H9 (cell line): ENCODE measurements around the gene USP6NL. TPM values are rescaled to one million over a fixed set of nuclear protein-coding genes. Genes with fewer than 3 reads are reported as not detected.

Experiments
- DNase-seq: peaks from one replicate; pipeline ENCODE4 v3.0.0-alpha.2; 2017
- H2AFZ ChIP-seq: one replicate; pipeline ENCODE4 v1.6.1; 2013; ENCODE audit warnings: mild to moderate bottlenecking, low read length, control low read depth, moderate library complexity
- H2AK5ac ChIP-seq: 2 replicates; pipeline ENCODE4 v1.6.1; 2013; ENCODE audit warnings: low read length, control low read depth, mixed read lengths; ENCODE audit not compliant: insufficient read length
- H2BK120ac ChIP-seq: one replicate; pipeline ENCODE4 v1.6.1; 2013; ENCODE audit warnings: low read depth, mild to moderate bottlenecking, low read length, control low read depth, inconsistent platforms; ENCODE audit not compliant: poor library complexity, severe bottlenecking
- H2BK12ac ChIP-seq: 2 replicates; pipeline ENCODE4 v1.6.1; 2013; ENCODE audit warnings: low read length, control low read depth, mixed read lengths, low read depth; ENCODE audit not compliant: insufficient read length
- H2BK15ac ChIP-seq: 2 replicates; pipeline ENCODE4 v1.6.1; 2013; ENCODE audit warnings: low read depth, low read length, control low read depth
- H2BK20ac ChIP-seq: one replicate; pipeline ENCODE4 v1.6.1; 2013; ENCODE audit warnings: low read depth, mild to moderate bottlenecking, low read length, control low read depth, inconsistent platforms; ENCODE audit not compliant: poor library complexity, severe bottlenecking
- H2BK5ac ChIP-seq: 2 replicates; pipeline ENCODE4 v1.6.1; 2013; ENCODE audit warnings: low read length, control low read depth, mixed read lengths; ENCODE audit not compliant: insufficient read length
- H3K14ac ChIP-seq: 2 replicates; pipeline ENCODE4 v1.6.1; 2013; ENCODE audit warnings: low read length, control low read depth; ENCODE audit not compliant: insufficient read depth
- H3K18ac ChIP-seq: 2 replicates; pipeline ENCODE4 v1.6.1; 2013; ENCODE audit warnings: low read depth, mild to moderate bottlenecking, mixed read lengths, low read length, control low read depth; ENCODE audit not compliant: insufficient read length
- H3K23ac ChIP-seq: 2 replicates; pipeline ENCODE4 v1.6.1; 2013; ENCODE audit warnings: low read length, control low read depth, mixed read lengths, low read depth; ENCODE audit not compliant: insufficient read length
- H3K23me2 ChIP-seq: 2 replicates; pipeline ENCODE4 v1.6.1; 2013; ENCODE audit warnings: low read depth, mild to moderate bottlenecking, mixed read lengths, low read length, control low read depth; ENCODE audit not compliant: insufficient read length, poor library complexity, severe bottlenecking
- H3K27ac ChIP-seq: 2 replicates; pipeline ENCODE4 v1.5.1; 2013; ENCODE audit warnings: low read length, control low read depth, mixed read lengths, low read depth; ENCODE audit not compliant: insufficient read length
- H3K27me3 ChIP-seq: 2 replicates; pipeline ENCODE4 v1.6.1; 2013; ENCODE audit warnings: low read length, control low read depth, inconsistent platforms; ENCODE audit not compliant: insufficient read depth
- H3K4ac ChIP-seq: 2 replicates; pipeline ENCODE4 v1.6.1; 2013; ENCODE audit warnings: low read depth, mild to moderate bottlenecking, control low read depth, inconsistent platforms, low read length, moderate library complexity
- H3K4me1 ChIP-seq: 2 replicates; pipeline ENCODE4 v1.6.1; 2013; ENCODE audit warnings: low read length, control low read depth, inconsistent platforms; ENCODE audit not compliant: insufficient read depth
- H3K4me2 ChIP-seq: 2 replicates; pipeline ENCODE4 v1.6.1; 2013; ENCODE audit warnings: low read length, control low read depth, mixed read lengths; ENCODE audit not compliant: insufficient read length, insufficient read depth
- H3K56ac ChIP-seq: 2 replicates; pipeline ENCODE4 v1.6.1; 2013; ENCODE audit warnings: low read depth, mild to moderate bottlenecking, mixed read lengths, low read length, control low read depth; ENCODE audit not compliant: insufficient read length
- H3K79me1 ChIP-seq: 2 replicates; pipeline ENCODE4 v1.6.1; 2013; ENCODE audit warnings: low read depth, mild to moderate bottlenecking, moderate library complexity, low read length, control low read depth, inconsistent platforms; ENCODE audit not compliant: insufficient read depth, poor library complexity, severe bottlenecking
- H3K79me2 ChIP-seq: 2 replicates; pipeline ENCODE4 v1.6.1; 2013; ENCODE audit warnings: low read length, control low read depth, inconsistent platforms; ENCODE audit not compliant: insufficient read depth
- H3K9ac ChIP-seq: 2 replicates; pipeline ENCODE4 v1.6.1; 2013; ENCODE audit warnings: low read length, control low read depth, mixed read lengths; ENCODE audit not compliant: insufficient read length; ENCODE audit errors: extremely low read depth
- H3K9me3 ChIP-seq: one replicate; pipeline ENCODE4 v1.6.1; 2013; ENCODE audit warnings: low read depth, low read length, inconsistent platforms; ENCODE audit not compliant: control insufficient read depth
- H3T11ph ChIP-seq: one replicate; pipeline ENCODE4 v1.6.1; 2013; ENCODE audit warnings: mild to moderate bottlenecking, low read length, control low read depth, inconsistent platforms
- H4K20me1 ChIP-seq: one replicate; pipeline ENCODE4 v1.6.1; 2013; ENCODE audit not compliant: control insufficient read depth, insufficient read length, insufficient read depth
- H4K5ac ChIP-seq: 2 replicates; pipeline ENCODE4 v1.6.1; 2013; ENCODE audit warnings: low read depth, mild to moderate bottlenecking, mixed read lengths, low read length, control low read depth; ENCODE audit not compliant: insufficient read length
- H4K8ac ChIP-seq: replicated peaks from 2 replicates; pipeline ENCODE4 v1.6.1; 2013; ENCODE audit warnings: low read length, control low read depth, mixed read lengths, low read depth; ENCODE audit not compliant: insufficient read length
- H4K91ac ChIP-seq: 2 replicates; pipeline ENCODE4 v1.6.1; 2013; ENCODE audit warnings: low read depth, mild to moderate bottlenecking, moderate library complexity, mixed read lengths, low read length, control low read depth; ENCODE audit not compliant: insufficient read length
- H3K27ac Mint-ChIP-seq, 3 experiments: 2 replicates in 2 of 3; 3 replicates in 1 of 3; pipeline ENCODE4 v1.8.0; 2020 to 2021; ENCODE audit warnings: mixed read lengths in 3 of 3, mild to moderate bottlenecking in 1 of 3, moderate library complexity in 1 of 3
- H3K27me3 Mint-ChIP-seq: 2 replicates; pipeline ENCODE4 v1.8.0; 2021; ENCODE audit warnings: low read depth, mild to moderate bottlenecking, moderate library complexity, mixed read lengths
- H3K36me3 Mint-ChIP-seq, 3 experiments: 2 replicates in 2 of 3; 3 replicates in 1 of 3; pipeline ENCODE4 v1.8.0; 2020 to 2021; ENCODE audit warnings: low read depth in 3 of 3, mixed read lengths in 3 of 3; ENCODE audit not compliant: insufficient read depth in 1 of 3
- H3K4me1 Mint-ChIP-seq, 2 experiments: 2 replicates each; pipeline ENCODE4 v1.8.0; 2020; ENCODE audit warnings: mixed read lengths in 2 of 2
- H3K4me3 Mint-ChIP-seq, 2 experiments: 2 replicates in 1 of 2; 3 replicates in 1 of 2; pipeline ENCODE4 v1.8.0; 2020 to 2021; ENCODE audit warnings: mild to moderate bottlenecking in 2 of 2, mixed read lengths in 2 of 2, moderate library complexity in 1 of 2
- H3K9me3 Mint-ChIP-seq, 2 experiments: 2 replicates in 1 of 2; 3 replicates in 1 of 2; pipeline ENCODE4 v1.8.0; 2020; ENCODE audit warnings: mild to moderate bottlenecking in 2 of 2, mixed read lengths in 2 of 2, moderate library complexity in 1 of 2
- CTCF ChIP-seq: fragments of 200-600 bp; sonication (generic); conservative IDR thresholded peaks from 3 replicates; pipeline ENCODE4 v1.8.0; 2021; ENCODE audit warnings: antibody characterized with exemption, mild to moderate bottlenecking
- WGBS: extraction: QIAGEN DNeasy Blood & Tissue Kit; methylation state at CpG from one replicate; pipeline ENCODE4 v1.1.7; 2013; ENCODE audit warnings: missing lambda C conversion rate, low lambda C conversion rate, mixed read lengths; ENCODE audit not compliant: insufficient read length; ENCODE audit errors: extremely low coverage; 5-methylcytosine and 5-hydroxymethylcytosine counted together
- total RNA-seq: library from RNA; stranded (reverse); gene quantifications from 2 replicates; pipeline ENCODE4 v1.2.1, GENCODE V29; 2021

USP6NL gene
- total RNA-seq, 1 experiment from 2014 or later = 28.3 TPM

- no peaks in the 10 kb centered on the region for H3K9me3 Mint-ChIP-seq
- Histone ChIP-seq H3K9ac (no peak overlapping the region), H2BK20ac (no peak overlapping the region), H4K5ac (no peak overlapping the region), H3K79me1 (peaks cover 5% of the 10 kb centered on the region), H3K14ac (no peak overlapping the region), H3K9me3 (no peaks in the 10 kb centered on the region), H2AK5ac (no peak overlapping the region), H3K27me3 (no peaks in the 10 kb centered on the region), H3T11ph (no peak overlapping the region), H2BK120ac (no peak overlapping the region), H2AFZ (no peak overlapping the region), H3K4ac (no peak overlapping the region), H3K23ac (no peak overlapping the region), H3K4me2 (no peak overlapping the region), H4K20me1 (no peaks in the 10 kb centered on the region), H2BK5ac (no peak overlapping the region), H3K4me1 (no peaks in the 10 kb centered on the region), H3K79me2 (no peaks in the 10 kb centered on the region), H4K91ac (no peak overlapping the region), H3K23me2 (no peaks in the 10 kb centered on the region), H3K27ac (no peak overlapping the region), H3K18ac (no peak overlapping the region), H4K8ac (no peak overlapping the region), H3K56ac (no peak overlapping the region), H2BK15ac (no peak overlapping the region), H2BK12ac (no peak overlapping the region)
- H3K27me3 Mint-ChIP-seq = no peaks in the 10 kb centered on the region
- no CpG with 5 or more reads among the region's 4 CpGs for WGBS
- DNase-seq = no peak
- peaks cover 0 to 4% (median 0%) of the 10 kb centered on the region in 3 experiments; a peak in 2 of 7 replicates for H3K36me3 Mint-ChIP-seq
- H3K27ac Mint-ChIP-seq = no peak overlapping the region
- H3K4me1 Mint-ChIP-seq = peaks cover 8% of the 10 kb centered on the region in 2 experiments
- no peak for TF ChIP-seq CTCF
- H3K4me3 Mint-ChIP-seq = no peak overlapping the region
Measured at GRCh38 chr10:11513727-11514126, 97.7 kb downstream of the USP6NL start.
